ENCODE measurements around the gene UCHL1. TPM values are rescaled to one million over a fixed set of nuclear protein-coding genes. Genes with fewer than 3 reads are reported as not detected.

The UCHL1 gene
- 599 and 1,289 TPM in 2 replicates for total RNA-seq

GRCh38 chr4:41256740-41257256 is at the start of gene UCHL1:
TSS of gene UCHL1 (plus strand) at chr4:41256928. CDS start at chr4:41256977, 49 bp downstream.

DNA sequence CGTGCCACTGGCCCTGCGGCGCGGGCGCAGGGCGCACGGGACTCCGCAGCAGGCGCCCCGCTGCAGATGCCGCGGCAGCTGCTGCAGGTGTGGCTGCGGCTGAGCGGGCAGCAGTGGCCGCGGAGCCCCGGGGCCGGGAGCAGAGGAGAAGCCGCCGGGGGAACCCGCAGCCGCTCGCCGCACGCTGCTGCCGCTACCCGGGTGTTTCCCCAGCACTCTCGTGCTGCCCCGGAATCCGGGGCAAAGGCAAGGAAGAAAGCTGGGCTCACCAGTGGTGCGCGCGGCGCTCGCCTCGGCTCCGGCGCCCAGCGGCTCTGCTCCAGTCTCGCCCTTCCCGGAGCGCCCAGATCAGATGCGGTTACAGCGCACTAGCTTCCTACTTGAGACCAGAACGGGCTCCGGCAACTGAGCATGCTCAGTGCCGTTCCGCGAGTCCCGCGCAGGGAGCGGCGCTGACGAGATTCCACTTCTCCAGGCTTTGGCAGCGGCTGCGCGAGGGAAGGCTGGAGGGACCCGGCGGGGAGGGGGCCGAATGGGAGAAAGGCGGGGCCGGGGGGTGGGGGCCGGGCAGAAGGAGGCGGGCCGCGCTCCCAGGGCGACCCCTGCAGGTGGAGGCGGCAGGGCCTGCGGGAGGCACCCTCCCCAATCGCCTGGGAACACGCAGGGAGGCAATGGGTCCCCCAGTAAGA is 42.4 kb upstream of the UCHL1 start, which contains the start of gene APBB2:
Gene APBB2 (minus strand): TSS at position 407 of the 689 bp plus-strand sequence. CDS start 181,288 bp downstream, outside the sequence.

Small RNAs within 50 kb of the gene (small RNA-seq; reads per million reads assigned to genes)
- not detected for gene RF00019 (ENCODE audit: low replicate concordance)

Other genes starting within 250 kb of the UCHL1 start
- gene APBB2, start 42.4 kb upstream of the UCHL1 start, total RNA-seq, result 126 and 191 TPM in 2 replicates